Breast epithelium (tissue), 4 donors: ENCODE results near the gene ARHGEF7. TPM values are rescaled to one million over a fixed set of nuclear protein-coding genes. Genes with fewer than 3 reads are reported as not detected.
"Not testable (repeated sequence)": the region's sequence is repeated elsewhere in the genome, so short reads cannot be mapped to it uniquely, and the experiment has no call there.

Source experiments
- DNase-seq, 2 donors: peaks; one replicate each; pipeline ENCODE4 v3.0.0-alpha.2; 2019; ENCODE audit warnings: low spot score in 2 of 2
- H3K27ac ChIP-seq, 2 donors: fragments of 200-600 bp; sonication (generic) in 1 of 2; one replicate each; pipeline ENCODE4 v1.5.1; 2016 to 2019; ENCODE audit warnings: mild to moderate bottlenecking in 1 of 2
- H3K27me3 ChIP-seq, 2 donors: fragments of 200-600 bp; sonication (generic) in 1 of 2; one replicate each; pipeline versions ENCODE4 v1.5.1 to v1.6.0; 2017 to 2019; ENCODE audit warnings: control low read depth in 1 of 2, mild to moderate bottlenecking in 1 of 2
- H3K36me3 ChIP-seq: fragments of 200-600 bp; one replicate; pipeline ENCODE4 v1.5.1; 2019
- H3K4me1 ChIP-seq, 2 donors: fragments of 200-600 bp; sonication (generic); one replicate each; pipeline ENCODE4 v1.5.1; 2016 to 2019; ENCODE audit warnings: control low read depth in 1 of 2
- H3K4me3 ChIP-seq, 3 donors: fragments of 200-600 bp; sonication (generic); 1 replicate in 2 of 3; 2 replicates in 1 of 3; pipeline ENCODE4 v1.5.1; 2016 to 2019; ENCODE audit warnings: mild to moderate bottlenecking in 3 of 3, moderate library complexity in 2 of 3
- H3K9me3 ChIP-seq, 2 donors: fragments of 200-600 bp; sonication (generic) in 1 of 2; one replicate each; pipeline ENCODE4 v1.5.1; 2016 to 2019; ENCODE audit warnings: control low read depth in 1 of 2
- POLR2A ChIP-seq: fragments of 450-650 bp; IDR thresholded peaks from one replicate; pipeline ENCODE4 v1.6.1; 2016; ENCODE audit warnings: antibody characterized with exemption, mild to moderate bottlenecking, moderate library complexity
- POLR2AphosphoS5 ChIP-seq, 3 donors: sonication (generic); formaldehyde crosslinking; IDR thresholded peaks; one replicate each; pipeline ENCODE4 v1.6.1; 2017; ENCODE audit warnings: antibody characterized with exemption in 3 of 3
- intact Hi-C: fragments of 100-400 bp; cut with DNase I; formaldehyde crosslinking; loops from one replicate; pipeline ENCODE4 v1.15.1; 2023; ENCODE audit warnings: low total_unique reads
- total RNA-seq, 3 donors: library from RNA; depleted of rRNA; stranded (reverse); fragments of >200 nt; gene quantifications; one replicate each; pipeline ENCODE4 v1.1.0, GENCODE V29; 2016
- TF ChIP-seq, protein P1 (sequence below), 3 donors: fragments of 450-650 bp; IDR thresholded peaks; one replicate each; pipeline ENCODE4 v1.5.1; 2016 to 2017; ENCODE audit warnings: antibody characterized with exemption in 3 of 3, mild to moderate bottlenecking in 3 of 3, moderate library complexity in 3 of 3

ARHGEF7 gene
- total RNA-seq, 3 donors from 2014 or later: 79.6 to 92.0 (median 85.5) TPM

- intact Hi-C loops: no loop called here
- no peak for DNase-seq
- TF ChIP-seq POLR2A: no peak
- TF ChIP-seq, protein P1, sequence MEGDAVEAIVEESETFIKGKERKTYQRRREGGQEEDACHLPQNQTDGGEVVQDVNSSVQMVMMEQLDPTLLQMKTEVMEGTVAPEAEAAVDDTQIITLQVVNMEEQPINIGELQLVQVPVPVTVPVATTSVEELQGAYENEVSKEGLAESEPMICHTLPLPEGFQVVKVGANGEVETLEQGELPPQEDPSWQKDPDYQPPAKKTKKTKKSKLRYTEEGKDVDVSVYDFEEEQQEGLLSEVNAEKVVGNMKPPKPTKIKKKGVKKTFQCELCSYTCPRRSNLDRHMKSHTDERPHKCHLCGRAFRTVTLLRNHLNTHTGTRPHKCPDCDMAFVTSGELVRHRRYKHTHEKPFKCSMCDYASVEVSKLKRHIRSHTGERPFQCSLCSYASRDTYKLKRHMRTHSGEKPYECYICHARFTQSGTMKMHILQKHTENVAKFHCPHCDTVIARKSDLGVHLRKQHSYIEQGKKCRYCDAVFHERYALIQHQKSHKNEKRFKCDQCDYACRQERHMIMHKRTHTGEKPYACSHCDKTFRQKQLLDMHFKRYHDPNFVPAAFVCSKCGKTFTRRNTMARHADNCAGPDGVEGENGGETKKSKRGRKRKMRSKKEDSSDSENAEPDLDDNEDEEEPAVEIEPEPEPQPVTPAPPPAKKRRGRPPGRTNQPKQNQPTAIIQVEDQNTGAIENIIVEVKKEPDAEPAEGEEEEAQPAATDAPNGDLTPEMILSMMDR (IDR thresholded peaks at IDR 0.05): no peak
- no peak for TF ChIP-seq POLR2AphosphoS5 (IDR thresholded peaks at IDR 0.05)
Observed at GRCh38 chr13:111074826-111075225, 40.3 kb upstream of the ARHGEF7 start.

GRCh38 chr13:111076155-111077013 lies 38.7 kb upstream of the ARHGEF7 start:
- Histone ChIP-seq H3K27me3 (no peaks in the 10 kb centered on the region), H3K27ac (no peak overlapping the region), H3K9me3 (peaks cover 17 to 37% of the 10 kb centered on the region in 2 donors), H3K36me3 (no peaks in the 10 kb centered on the region), H3K4me3 (no peak overlapping the region), H3K4me1 (no peaks in the 10 kb centered on the region)
- intact Hi-C loops: no loop called here
- no peak for DNase-seq
- TF ChIP-seq POLR2A (no peak), POLR2AphosphoS5 (IDR thresholded peaks at IDR 0.05) (no peak)
- TF ChIP-seq, protein P1 (IDR thresholded peaks at IDR 0.05): no peak

More at GRCh38 chr13:111074826-111075225, 40.3 kb upstream of the ARHGEF7 start:
- H3K9me3 ChIP-seq: peaks cover 17 to 39% of the 10 kb centered on the region in 2 donors
- no peaks in the 10 kb centered on the region for H3K4me1 ChIP-seq
- H3K27me3 ChIP-seq: no peaks in the 10 kb centered on the region
- H3K36me3 ChIP-seq: no peaks in the 10 kb centered on the region
- H3K27ac ChIP-seq: no peak overlapping the region
- no peak overlapping the region for H3K4me3 ChIP-seq

DNA sequence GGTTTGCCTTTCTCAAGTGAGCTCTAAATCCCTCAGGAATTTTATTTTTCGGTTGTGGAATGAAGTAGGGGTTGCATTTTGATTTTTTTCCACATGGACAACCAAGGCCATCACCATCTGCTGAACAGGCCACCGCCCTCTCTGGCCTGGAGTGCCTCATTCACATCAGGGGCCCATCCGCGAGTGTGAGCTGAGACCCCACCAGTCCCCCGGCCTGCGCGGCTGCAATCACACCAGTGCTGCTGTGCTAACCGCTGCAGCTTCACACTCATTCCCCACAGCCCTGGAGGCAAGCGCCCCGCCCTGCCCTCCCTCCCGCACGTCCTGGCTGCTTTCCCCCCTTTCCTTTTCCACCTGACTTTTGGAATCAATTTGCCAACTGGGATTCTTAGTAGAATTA lies 35.7 kb upstream of the ARHGEF7 start:
- TF ChIP-seq, protein P1 (IDR thresholded peaks at IDR 0.05): no peak
- TF ChIP-seq POLR2AphosphoS5 (IDR thresholded peaks at IDR 0.05) (no peak), POLR2A (no peak)
- H3K4me1 ChIP-seq: no peaks in the 10 kb centered on the region
- H3K4me3 ChIP-seq: no peak overlapping the region
- H3K27ac ChIP-seq: no peak overlapping the region
- H3K9me3 ChIP-seq: peaks cover 8 to 12% of the 10 kb centered on the region in 2 donors
- intact Hi-C loops: no loop called here
- no peaks in the 10 kb centered on the region for H3K27me3 ChIP-seq
- H3K36me3 ChIP-seq: no peaks in the 10 kb centered on the region
- no peak for DNase-seq

- Histone ChIP-seq H3K4me1 (no peaks in the 10 kb centered on the region), H3K27ac (no peak overlapping the region), H3K36me3 (no peaks in the 10 kb centered on the region), H3K4me3 (no peak overlapping the region), H3K9me3 (peaks cover 0 to 3% of the 10 kb centered on the region in 2 donors), H3K27me3 (no peaks in the 10 kb centered on the region)
- no peak for DNase-seq
- no peak for TF ChIP-seq POLR2A
- TF ChIP-seq, protein P1 (IDR thresholded peaks at IDR 0.05): no peak
- TF ChIP-seq POLR2AphosphoS5 (IDR thresholded peaks at IDR 0.05): no peak
- intact Hi-C loops: no loop called here
Observed at GRCh38 chr13:111080642-111081041, 34.5 kb upstream of the ARHGEF7 start.

GRCh38 chr13:111082240-111082639 lies 32.9 kb upstream of the ARHGEF7 start:
- TF ChIP-seq POLR2AphosphoS5 (IDR thresholded peaks at IDR 0.05): no peak
- TF ChIP-seq POLR2A: no peak
- TF ChIP-seq, protein P1 (IDR thresholded peaks at IDR 0.05): no peak
- no peaks in the 10 kb centered on the region for H3K27me3 ChIP-seq
- H3K9me3 ChIP-seq: no peaks in the 10 kb centered on the region
- no peak overlapping the region for H3K27ac ChIP-seq
- H3K36me3 ChIP-seq: no peaks in the 10 kb centered on the region
- no peak overlapping the region for H3K4me3 ChIP-seq
- no peaks in the 10 kb centered on the region for H3K4me1 ChIP-seq
- DNase-seq: no peak
- intact Hi-C loops: no loop called here

GRCh38 chr13:111082769-111083168 lies 32.3 kb upstream of the ARHGEF7 start:
- H3K4me3 ChIP-seq, H3K36me3 ChIP-seq, H3K27ac ChIP-seq, H3K27me3 ChIP-seq, H3K4me1 ChIP-seq, intact Hi-C loops, H3K9me3 ChIP-seq, DNase-seq: not testable (repeated sequence)

GRCh38 chr13:111083693-111084092 lies 31.4 kb upstream of the ARHGEF7 start:
- DNase-seq, H3K27me3 ChIP-seq, intact Hi-C loops, H3K36me3 ChIP-seq, H3K9me3 ChIP-seq, H3K27ac ChIP-seq, H3K4me3 ChIP-seq, H3K4me1 ChIP-seq: not testable (repeated sequence)
